ENCODE results near the gene BMAL1.

GRCh38 chr11:13358596-13359270 is 81.1 kb downstream of the BMAL1 start:
- TF ChIP-seq ZFP3 (CRISPR knock-in tag; IDR thresholded peaks at IDR 0.05): no peak
- TF ChIP-seq PATZ1 (CRISPR knock-in tag; IDR thresholded peaks at IDR 0.05; ENCODE audit: borderline replicate concordance): no peak
- TF ChIP-seq GLIS3 (CRISPR knock-in tag; IDR thresholded peaks at IDR 0.05): no peak
- no peak for TF ChIP-seq RARB (CRISPR knock-in tag; IDR thresholded peaks at IDR 0.05)
- no peak for TF ChIP-seq TOX (CRISPR knock-in tag; IDR thresholded peaks at IDR 0.05; ENCODE audit: borderline replicate concordance)
- no peak for TF ChIP-seq TSHZ2 (CRISPR knock-in tag; IDR thresholded peaks at IDR 0.05)
- no peak for TF ChIP-seq CSRNP3 (CRISPR knock-in tag; IDR thresholded peaks at IDR 0.05)
- TF ChIP-seq ARNTL (CRISPR knock-in tag; IDR thresholded peaks at IDR 0.05; ENCODE audit: borderline replicate concordance, low read depth): no peak
- no peak for TF ChIP-seq ZNF70 (CRISPR knock-in tag; IDR thresholded peaks at IDR 0.05)
- TF ChIP-seq OSR1 (CRISPR knock-in tag; IDR thresholded peaks at IDR 0.05): no peak
- TF ChIP-seq ZNF565 (CRISPR knock-in tag; conservative IDR thresholded peaks at IDR 0.05; ENCODE audit: low read depth): no peak
- no peak for TF ChIP-seq ISL1 (CRISPR knock-in tag; IDR thresholded peaks at IDR 0.05)
